Lower leg skin (tissue), 3 donors: ENCODE data around the gene LINGO3.

Source experiments
- CTCF ChIP-seq, 3 donors: fragments of 450-650 bp; IDR thresholded peaks; one replicate each; pipeline ENCODE4 v1.5.1; 2016; ENCODE audit warnings: antibody characterized with exemption in 3 of 3, mild to moderate bottlenecking in 3 of 3, moderate library complexity in 2 of 3
- POLR2A ChIP-seq, 2 donors: fragments of 450-650 bp; IDR thresholded peaks; one replicate each; pipeline ENCODE4 v1.6.1; 2016 to 2017; ENCODE audit warnings: antibody characterized with exemption in 2 of 2, mild to moderate bottlenecking in 1 of 2, moderate library complexity in 1 of 2

GRCh38 chr19:2353887-2354592 lies 46.1 kb upstream of the LINGO3 start:
- TF ChIP-seq POLR2A (IDR thresholded peaks at IDR 0.05) (no peak), CTCF (IDR thresholded peaks at IDR 0.05) (no peak)
